Breast epithelium (tissue), 4 donors: Measurements from ENCODE around the gene DOK1. TPM values are rescaled to one million over a fixed set of nuclear protein-coding genes. Genes with fewer than 3 reads are reported as not detected.

Experiments used
- DNase-seq, 2 donors: peaks; one replicate each; pipeline ENCODE4 v3.0.0-alpha.2; 2019; ENCODE audit warnings: low spot score in 2 of 2
- H3K27ac ChIP-seq, 2 donors: fragments of 200-600 bp; sonication (generic) in 1 of 2; one replicate each; pipeline ENCODE4 v1.5.1; 2016 to 2019; ENCODE audit warnings: mild to moderate bottlenecking in 1 of 2
- H3K27me3 ChIP-seq, 2 donors: fragments of 200-600 bp; sonication (generic) in 1 of 2; one replicate each; pipeline versions ENCODE4 v1.5.1 to v1.6.0; 2017 to 2019; ENCODE audit warnings: control low read depth in 1 of 2, mild to moderate bottlenecking in 1 of 2
- H3K36me3 ChIP-seq: fragments of 200-600 bp; one replicate; pipeline ENCODE4 v1.5.1; 2019
- H3K4me1 ChIP-seq, 2 donors: fragments of 200-600 bp; sonication (generic); one replicate each; pipeline ENCODE4 v1.5.1; 2016 to 2019; ENCODE audit warnings: control low read depth in 1 of 2
- H3K4me3 ChIP-seq, 3 donors: fragments of 200-600 bp; sonication (generic); 1 replicate in 2 of 3; 2 replicates in 1 of 3; pipeline ENCODE4 v1.5.1; 2016 to 2019; ENCODE audit warnings: mild to moderate bottlenecking in 3 of 3, moderate library complexity in 2 of 3
- H3K9me3 ChIP-seq, 2 donors: fragments of 200-600 bp; sonication (generic) in 1 of 2; one replicate each; pipeline ENCODE4 v1.5.1; 2016 to 2019; ENCODE audit warnings: control low read depth in 1 of 2
- CTCF ChIP-seq, 3 donors: fragments of 450-650 bp; IDR thresholded peaks; one replicate each; pipeline ENCODE4 v1.5.1; 2016 to 2017; ENCODE audit warnings: antibody characterized with exemption in 3 of 3, mild to moderate bottlenecking in 3 of 3, moderate library complexity in 3 of 3
- POLR2A ChIP-seq: fragments of 450-650 bp; IDR thresholded peaks from one replicate; pipeline ENCODE4 v1.6.1; 2016; ENCODE audit warnings: antibody characterized with exemption, mild to moderate bottlenecking, moderate library complexity
- POLR2AphosphoS5 ChIP-seq, 3 donors: sonication (generic); formaldehyde crosslinking; IDR thresholded peaks; one replicate each; pipeline ENCODE4 v1.6.1; 2017; ENCODE audit warnings: antibody characterized with exemption in 3 of 3
- intact Hi-C: fragments of 100-400 bp; cut with DNase I; formaldehyde crosslinking; loops from one replicate; pipeline ENCODE4 v1.15.1; 2023; ENCODE audit warnings: low total_unique reads
- total RNA-seq, 3 donors: library from RNA; depleted of rRNA; stranded (reverse); fragments of >200 nt; gene quantifications; one replicate each; pipeline ENCODE4 v1.1.0, GENCODE V29; 2016

The DOK1 gene
- total RNA-seq, 3 donors from 2014 or later, result 11.0 to 33.3 (median 13.1) TPM

GRCh38 chr2:74566076-74566753 lies 11.7 kb downstream of the DOK1 start:
- Histone ChIP-seq H3K4me1 (no peaks in the 10 kb centered on the region), H3K9me3 (no peaks in the 10 kb centered on the region), H3K27me3 (no peaks in the 10 kb centered on the region), H3K36me3 (no peaks in the 10 kb centered on the region), H3K4me3 (no peak overlapping the region), H3K27ac (no peak overlapping the region)
- TF ChIP-seq CTCF (IDR thresholded peaks at IDR 0.05), result no peak
- intact Hi-C loops, result no loop called here
- DNase-seq, result no peak

GRCh38 chr2:74566754-74567085 lies 12.2 kb downstream of the DOK1 start:
- H3K36me3 ChIP-seq, result no peaks in the 10 kb centered on the region
- TF ChIP-seq POLR2A, result no peak
- no peak for TF ChIP-seq CTCF (IDR thresholded peaks at IDR 0.05)
- TF ChIP-seq POLR2AphosphoS5 (IDR thresholded peaks at IDR 0.05), result no peak
- no peak overlapping the region for H3K27ac ChIP-seq
- no peak overlapping the region for H3K4me3 ChIP-seq
- no peaks in the 10 kb centered on the region for H3K27me3 ChIP-seq
- no peaks in the 10 kb centered on the region for H3K4me1 ChIP-seq
- intact Hi-C loops, result no loop called here
- H3K9me3 ChIP-seq, result no peaks in the 10 kb centered on the region
- DNase-seq, result no peak

DNA sequence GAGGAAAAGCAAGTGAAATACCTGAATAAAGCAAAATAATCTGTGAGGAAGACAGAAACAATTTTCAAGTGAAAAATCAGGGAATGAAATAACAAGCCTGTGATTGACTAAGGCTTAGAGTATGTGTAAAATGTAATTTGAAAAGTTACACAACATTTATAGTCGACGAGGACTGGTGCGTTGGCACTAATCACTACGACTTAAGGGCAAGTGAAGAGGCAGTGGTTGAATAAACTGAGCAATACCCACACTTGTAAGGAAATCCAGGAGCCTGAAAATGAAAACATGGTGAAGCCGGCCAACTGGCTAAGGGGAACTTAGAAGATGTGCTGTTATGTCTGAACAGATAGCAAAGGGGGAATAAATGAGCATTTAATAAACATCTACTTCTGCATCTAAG lies 13.4 kb downstream of the DOK1 start:
- intact Hi-C loops, result no loop called here
- no peaks in the 10 kb centered on the region for H3K36me3 ChIP-seq
- no peaks in the 10 kb centered on the region for H3K27me3 ChIP-seq
- H3K27ac ChIP-seq, result peak overlapping the region in 1 of 2 donors; percentile 48
- TF ChIP-seq POLR2A (no peak), CTCF (IDR thresholded peaks at IDR 0.05) (no peak), POLR2AphosphoS5 (IDR thresholded peaks at IDR 0.05) (no peak)
- no peak for DNase-seq
- no peaks in the 10 kb centered on the region for H3K9me3 ChIP-seq
- H3K4me1 ChIP-seq, result no peaks in the 10 kb centered on the region
- H3K4me3 ChIP-seq, result no peak overlapping the region

DNA sequence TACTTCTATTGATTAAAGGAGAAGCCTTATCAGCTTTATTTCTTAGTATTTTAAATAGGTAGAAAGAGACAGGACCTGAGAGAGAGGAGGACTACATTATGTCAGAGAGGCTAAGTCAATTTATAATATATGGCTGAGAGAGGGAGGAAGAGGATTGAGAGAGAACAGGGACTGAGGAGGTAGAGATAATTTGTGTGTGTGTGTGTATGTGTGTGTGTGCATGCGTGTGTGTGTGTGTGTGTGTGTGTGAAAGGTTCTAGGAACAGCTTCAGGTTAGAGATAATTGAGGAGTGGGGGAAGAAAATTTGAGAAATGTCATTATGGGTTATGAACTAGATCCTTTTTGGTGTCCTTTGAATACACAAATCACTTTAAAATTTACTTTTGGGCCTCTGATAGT lies 15.2 kb downstream of the DOK1 start:
- Histone ChIP-seq H3K4me1 (no peaks in the 10 kb centered on the region), H3K27me3 (no peaks in the 10 kb centered on the region), H3K27ac (no peak overlapping the region), H3K4me3 (no peak overlapping the region), H3K36me3 (no peaks in the 10 kb centered on the region), H3K9me3 (no peaks in the 10 kb centered on the region)
- intact Hi-C loops, result no loop called here
- no peak for DNase-seq
- TF ChIP-seq POLR2A (no peak), POLR2AphosphoS5 (IDR thresholded peaks at IDR 0.05) (no peak), CTCF (IDR thresholded peaks at IDR 0.05) (no peak)

DNA sequence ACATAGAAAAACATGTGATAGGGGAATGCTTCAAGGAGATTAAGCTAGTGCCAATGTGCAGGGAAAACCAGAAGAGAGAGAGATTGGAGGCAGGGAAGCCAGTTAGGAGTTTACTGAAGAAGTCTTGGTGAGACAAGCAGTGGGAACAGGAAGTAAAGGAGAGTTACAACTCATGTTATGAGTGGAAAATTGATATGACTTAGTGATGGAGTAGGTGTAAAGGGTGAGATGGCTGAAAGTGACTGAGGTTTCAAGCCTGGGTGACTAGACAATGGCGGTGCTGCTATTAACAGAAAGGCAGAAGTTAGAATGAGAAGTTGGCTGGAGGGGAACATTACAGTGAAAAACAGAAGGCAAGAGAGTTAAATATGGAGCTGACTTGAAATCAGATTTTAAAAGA lies 16.5 kb downstream of the DOK1 start:
- Histone ChIP-seq H3K36me3 (no peaks in the 10 kb centered on the region), H3K9me3 (no peaks in the 10 kb centered on the region), H3K27ac (no peak overlapping the region), H3K27me3 (no peaks in the 10 kb centered on the region), H3K4me1 (no peaks in the 10 kb centered on the region), H3K4me3 (no peak overlapping the region)
- intact Hi-C loops, result no loop called here
- TF ChIP-seq POLR2A (no peak), CTCF (IDR thresholded peaks at IDR 0.05) (no peak), POLR2AphosphoS5 (IDR thresholded peaks at IDR 0.05) (no peak)
- DNase-seq, result no peak
